Measurements from ENCODE around the gene GFY.
A peak's percentile ranks its signal among the peaks of the same experiment; 100 is the strongest.

The GFY gene

GRCh38 chr19:49465371-49465770 lies 40.2 kb downstream of the GFY start:
- H3K36me3 ChIP-seq (replicated peaks in 1 of 2; ENCODE audit: control insufficient read depth in 2 of 2, insufficient read depth in 2 of 2, low read length in 2 of 2), result peaks cover 10 to 64% of the 10 kb centered on the region in 2 donors
- no peak overlapping the region for H3K23ac ChIP-seq (ENCODE audit: low read depth, low read length, poor library complexity)
- peaks cover 3 to 4% of the 10 kb centered on the region in 2 donors for H3K4me1 ChIP-seq (ENCODE audit: control insufficient read depth in 2 of 2, insufficient read depth in 1 of 2, low read depth in 1 of 2, low read length in 2 of 2)
- H3K18ac ChIP-seq (ENCODE audit: low read length), result no peak overlapping the region
- H2BK12ac ChIP-seq (ENCODE audit: low read length), result no peak overlapping the region
- no peak overlapping the region for H2BK120ac ChIP-seq (ENCODE audit: low read depth, low read length)
- WGBS, 2 donors (ENCODE audit: extremely low coverage in 2 of 2, insufficient read length in 2 of 2, insufficient replicate concordance in 1 of 2), result no CpG with 5 or more reads among the region's 3 CpGs
- no peak overlapping the region for H3K27ac ChIP-seq (replicated peaks; ENCODE audit: low read length)
- no peak overlapping the region for H2BK5ac ChIP-seq (ENCODE audit: low read length)
- H3K79me1 ChIP-seq (ENCODE audit: low read depth, low read length), result peaks cover 3% of the 10 kb centered on the region
- no peak overlapping the region for H3K9ac ChIP-seq (ENCODE audit: low read depth, low read length, poor library complexity)
- H3K14ac ChIP-seq (ENCODE audit: low read length), result no peak overlapping the region
- no peak for DNase-seq (ENCODE audit: low spot score)
- H3K4ac ChIP-seq (ENCODE audit: low read length), result no peak overlapping the region
- H4K8ac ChIP-seq (ENCODE audit: low read depth, low read length), result no peak overlapping the region
- no peak overlapping the region for H2AFZ ChIP-seq (ENCODE audit: low read length)
- H4K91ac ChIP-seq (ENCODE audit: low read depth, low read length, poor library complexity), result no peak overlapping the region
- H2AK5ac ChIP-seq (ENCODE audit: low read depth, low read length), result no peak overlapping the region
- H2BK15ac ChIP-seq (ENCODE audit: low read length), result no peak overlapping the region
- H3K4me3 ChIP-seq (ENCODE audit: low read length in 2 of 2), result no peak overlapping the region
- no peaks in the 10 kb centered on the region for H3K9me3 ChIP-seq (replicated peaks in 1 of 2; ENCODE audit: control insufficient read depth in 2 of 2, insufficient read depth in 1 of 2, low read depth in 1 of 2, low read length in 2 of 2)
- no peaks in the 10 kb centered on the region for H3K27me3 ChIP-seq (ENCODE audit: control insufficient read depth in 3 of 3, insufficient read depth in 3 of 3, low read depth in 1 of 3, low read length in 3 of 3)
- no peak overlapping the region for H3K4me2 ChIP-seq (ENCODE audit: insufficient read depth, low read length, poor library complexity, severe bottlenecking)

GRCh38 chr19:49468199-49468598 lies 43.0 kb downstream of the GFY start:
- Histone ChIP-seq H3K4me1 (ENCODE audit: control insufficient read depth in 2 of 2, insufficient read depth in 1 of 2, low read depth in 1 of 2, low read length in 2 of 2) (peaks cover 3 to 4% of the 10 kb centered on the region in 2 donors), H2AK5ac (ENCODE audit: low read depth, low read length) (peak overlapping the region; percentile 99), H2BK120ac (ENCODE audit: low read depth, low read length) (no peak overlapping the region), H2AFZ (ENCODE audit: low read length) (no peak overlapping the region), H4K91ac (ENCODE audit: low read depth, low read length, poor library complexity) (no peak overlapping the region), H3K23ac (ENCODE audit: low read depth, low read length, poor library complexity) (no peak overlapping the region), H2BK5ac (ENCODE audit: low read length) (peak overlapping the region; percentile 75), H3K79me1 (ENCODE audit: low read depth, low read length) (peaks cover 3% of the 10 kb centered on the region), H3K9me3 (replicated peaks in 1 of 2; ENCODE audit: control insufficient read depth in 2 of 2, insufficient read depth in 1 of 2, low read depth in 1 of 2, low read length in 2 of 2) (no peaks in the 10 kb centered on the region), H3K27me3 (ENCODE audit: control insufficient read depth in 3 of 3, insufficient read depth in 3 of 3, low read depth in 1 of 3, low read length in 3 of 3) (no peaks in the 10 kb centered on the region), H3K4me3 (ENCODE audit: low read length in 2 of 2) (peak overlapping the region in 1 of 2 donors; percentile 67), H2BK15ac (ENCODE audit: low read length) (peak overlapping the region; percentile 85), H3K36me3 (replicated peaks in 1 of 2; ENCODE audit: control insufficient read depth in 2 of 2, insufficient read depth in 2 of 2, low read length in 2 of 2) (peaks cover 11 to 56% of the 10 kb centered on the region in 2 donors), H3K4ac (ENCODE audit: low read length) (peak overlapping the region; percentile 76), H3K14ac (ENCODE audit: low read length) (peak overlapping the region; percentile 17), H2BK12ac (ENCODE audit: low read length) (peak overlapping the region; percentile 46), H3K9ac (ENCODE audit: low read depth, low read length, poor library complexity) (no peak overlapping the region), H3K18ac (ENCODE audit: low read length) (peak overlapping the region; percentile 85), H3K4me2 (ENCODE audit: insufficient read depth, low read length, poor library complexity, severe bottlenecking) (no peak overlapping the region), H3K27ac (replicated peaks; ENCODE audit: low read length) (no peak overlapping the region), H4K8ac (ENCODE audit: low read depth, low read length) (peak overlapping the region; percentile 86)
- no peak for DNase-seq (ENCODE audit: low spot score)
- no CpG with 5 or more reads among the region's 19 CpGs for WGBS, 2 donors (ENCODE audit: extremely low coverage in 2 of 2, insufficient read length in 2 of 2, insufficient replicate concordance in 1 of 2)

- no CpG with 5 or more reads among the region's 15 CpGs for WGBS, 2 donors (ENCODE audit: extremely low coverage in 2 of 2, insufficient read length in 2 of 2, insufficient replicate concordance in 1 of 2)
- H3K27ac ChIP-seq (replicated peaks; ENCODE audit: low read length), result no peak overlapping the region
- H3K4ac ChIP-seq (ENCODE audit: low read length), result no peak overlapping the region
- peak overlapping the region; percentile 92 for H4K8ac ChIP-seq (ENCODE audit: low read depth, low read length)
- H3K79me1 ChIP-seq (ENCODE audit: low read depth, low read length), result peaks cover 3% of the 10 kb centered on the region
- H3K18ac ChIP-seq (ENCODE audit: low read length), result peak overlapping the region; percentile 65
- H3K4me3 ChIP-seq (ENCODE audit: low read length in 2 of 2), result no peak overlapping the region
- no peak overlapping the region for H2BK15ac ChIP-seq (ENCODE audit: low read length)
- peak overlapping the region; percentile 89 for H3K14ac ChIP-seq (ENCODE audit: low read length)
- H2BK12ac ChIP-seq (ENCODE audit: low read length), result no peak overlapping the region
- no peaks in the 10 kb centered on the region for H3K27me3 ChIP-seq (ENCODE audit: control insufficient read depth in 3 of 3, insufficient read depth in 3 of 3, low read depth in 1 of 3, low read length in 3 of 3)
- H3K4me1 ChIP-seq (ENCODE audit: control insufficient read depth in 2 of 2, insufficient read depth in 1 of 2, low read depth in 1 of 2, low read length in 2 of 2), result peaks cover 3 to 4% of the 10 kb centered on the region in 2 donors
- peak overlapping the region; percentile 99 for H2AK5ac ChIP-seq (ENCODE audit: low read depth, low read length)
- H2BK120ac ChIP-seq (ENCODE audit: low read depth, low read length), result no peak overlapping the region
- H2AFZ ChIP-seq (ENCODE audit: low read length), result no peak overlapping the region
- peak overlapping the region; percentile 75 for H2BK5ac ChIP-seq (ENCODE audit: low read length)
- no peak overlapping the region for H3K23ac ChIP-seq (ENCODE audit: low read depth, low read length, poor library complexity)
- H3K36me3 ChIP-seq (replicated peaks in 1 of 2; ENCODE audit: control insufficient read depth in 2 of 2, insufficient read depth in 2 of 2, low read length in 2 of 2), result peaks cover 11 to 54% of the 10 kb centered on the region in 2 donors
- DNase-seq (ENCODE audit: low spot score), result no peak
- H3K4me2 ChIP-seq (ENCODE audit: insufficient read depth, low read length, poor library complexity, severe bottlenecking), result peak overlapping the region; percentile 11
- no peak overlapping the region for H4K91ac ChIP-seq (ENCODE audit: low read depth, low read length, poor library complexity)
- no peaks in the 10 kb centered on the region for H3K9me3 ChIP-seq (replicated peaks in 1 of 2; ENCODE audit: control insufficient read depth in 2 of 2, insufficient read depth in 1 of 2, low read depth in 1 of 2, low read length in 2 of 2)
- H3K9ac ChIP-seq (ENCODE audit: low read depth, low read length, poor library complexity), result peak overlapping the region; percentile 30
Observed at GRCh38 chr19:49468746-49469447, 43.7 kb downstream of the GFY start.

- Histone ChIP-seq H2BK5ac (ENCODE audit: low read length) (no peak overlapping the region), H3K9me3 (replicated peaks in 1 of 2; ENCODE audit: control insufficient read depth in 2 of 2, insufficient read depth in 1 of 2, low read depth in 1 of 2, low read length in 2 of 2) (no peaks in the 10 kb centered on the region), H3K4me1 (ENCODE audit: control insufficient read depth in 2 of 2, insufficient read depth in 1 of 2, low read depth in 1 of 2, low read length in 2 of 2) (peaks cover 3 to 6% of the 10 kb centered on the region in 2 donors), H3K4me2 (ENCODE audit: insufficient read depth, low read length, poor library complexity, severe bottlenecking) (no peak overlapping the region), H3K36me3 (replicated peaks in 1 of 2; ENCODE audit: control insufficient read depth in 2 of 2, insufficient read depth in 2 of 2, low read length in 2 of 2) (peaks cover 8 to 44% of the 10 kb centered on the region in 2 donors), H3K23ac (ENCODE audit: low read depth, low read length, poor library complexity) (no peak overlapping the region), H3K18ac (ENCODE audit: low read length) (peak overlapping the region; percentile 48), H3K27me3 (ENCODE audit: control insufficient read depth in 3 of 3, insufficient read depth in 3 of 3, low read depth in 1 of 3, low read length in 3 of 3) (peaks cover 0 to 4% (median 0%) of the 10 kb centered on the region in 3 experiments), H2AFZ (ENCODE audit: low read length) (no peak overlapping the region), H3K9ac (ENCODE audit: low read depth, low read length, poor library complexity) (peak overlapping the region; percentile 21), H2BK120ac (ENCODE audit: low read depth, low read length) (no peak overlapping the region), H2BK12ac (ENCODE audit: low read length) (no peak overlapping the region), H3K79me1 (ENCODE audit: low read depth, low read length) (peaks cover 3% of the 10 kb centered on the region), H2BK15ac (ENCODE audit: low read length) (no peak overlapping the region), H3K14ac (ENCODE audit: low read length) (no peak overlapping the region), H4K8ac (ENCODE audit: low read depth, low read length) (no peak overlapping the region), H2AK5ac (ENCODE audit: low read depth, low read length) (peak overlapping the region; percentile 84), H3K27ac (replicated peaks; ENCODE audit: low read length) (no peak overlapping the region), H3K4me3 (ENCODE audit: low read length in 2 of 2) (no peak overlapping the region), H3K4ac (ENCODE audit: low read length) (no peak overlapping the region), H4K91ac (ENCODE audit: low read depth, low read length, poor library complexity) (no peak overlapping the region)
- no peak for DNase-seq (ENCODE audit: low spot score)
- no CpG with 5 or more reads among the region's 25 CpGs for WGBS, 2 donors (ENCODE audit: extremely low coverage in 2 of 2, insufficient read length in 2 of 2, insufficient replicate concordance in 1 of 2)
Observed at GRCh38 chr19:49469828-49470614, 44.8 kb downstream of the GFY start.
